ENCODE data around the gene IGHMBP2. TPM values are rescaled to one million over a fixed set of nuclear protein-coding genes. Genes with fewer than 3 reads are reported as not detected.
"Not testable (repeated sequence)": the region's sequence is repeated elsewhere in the genome, so short reads cannot be mapped to it uniquely, and the experiment has no call there.

The IGHMBP2 gene
- 27.2 and 27.4 TPM in 2 replicates for total RNA-seq

- intact Hi-C loops (cut with micrococcal nuclease), result loop anchor here (1.0 to 2.0 kb wide), 2 partner anchors 65 to 145 kb away; partner anchors contain the start of gene TPCN2
Observed at GRCh38 chr11:68903288-68904247, at the start of gene IGHMBP2, which contains the start of gene MRPL21. TSS of gene IGHMBP2 (plus strand) at chr11:68903891. CDS start at chr11:68903953, 62 bp downstream. TSS of gene MRPL21 (minus strand) at chr11:68903832. CDS start at chr11:68903810, 22 bp downstream.

GRCh38 chr11:68854273-68854958 is 49.3 kb upstream of the IGHMBP2 start:
- intact Hi-C loops (cut with micrococcal nuclease), result no loop called here

GRCh38 chr11:68855205-68855981 is 48.3 kb upstream of the IGHMBP2 start:
- intact Hi-C loops (cut with micrococcal nuclease), result no loop called here

- intact Hi-C loops (cut with micrococcal nuclease), result not testable (repeated sequence)
Observed at GRCh38 chr11:68856425-68857030, 47.2 kb upstream of the IGHMBP2 start.

GRCh38 chr11:68857037-68857586 is 46.6 kb upstream of the IGHMBP2 start:
- intact Hi-C loops (cut with micrococcal nuclease), result no loop called here

- intact Hi-C loops (cut with micrococcal nuclease), result no loop called here
Observed at GRCh38 chr11:68859123-68859522, 44.6 kb upstream of the IGHMBP2 start.

- intact Hi-C loops (cut with micrococcal nuclease), result no loop called here
Observed at GRCh38 chr11:68862421-68862820, 41.3 kb upstream of the IGHMBP2 start.

- intact Hi-C loops (cut with micrococcal nuclease), result no loop called here
Observed at GRCh38 chr11:68863553-68864265, 40.0 kb upstream of the IGHMBP2 start.

- intact Hi-C loops (cut with micrococcal nuclease), result no loop called here
Observed at GRCh38 chr11:68865241-68865640, 38.5 kb upstream of the IGHMBP2 start.

- intact Hi-C loops (cut with micrococcal nuclease), result no loop called here
Observed at GRCh38 chr11:68867066-68867465, 36.6 kb upstream of the IGHMBP2 start.

- intact Hi-C loops (cut with micrococcal nuclease), result no loop called here
Observed at GRCh38 chr11:68868221-68868835, 35.4 kb upstream of the IGHMBP2 start.

GRCh38 chr11:68870470-68870869 is 33.2 kb upstream of the IGHMBP2 start:
- intact Hi-C loops (cut with micrococcal nuclease), result no loop called here

GRCh38 chr11:68872216-68873003 is 31.3 kb upstream of the IGHMBP2 start:
- intact Hi-C loops (cut with micrococcal nuclease), result no loop called here

GRCh38 chr11:68878022-68878421 is 25.7 kb upstream of the IGHMBP2 start:
- intact Hi-C loops (cut with micrococcal nuclease), result no loop called here

GRCh38 chr11:68880851-68881250 is 22.8 kb upstream of the IGHMBP2 start:
- intact Hi-C loops (cut with micrococcal nuclease), result no loop called here

GRCh38 chr11:68881320-68881719 is 22.4 kb upstream of the IGHMBP2 start:
- intact Hi-C loops (cut with micrococcal nuclease), result no loop called here

- intact Hi-C loops (cut with micrococcal nuclease), result no loop called here
Observed at GRCh38 chr11:68882391-68882790, 21.3 kb upstream of the IGHMBP2 start.

- intact Hi-C loops (cut with micrococcal nuclease), result not testable (repeated sequence)
Observed at GRCh38 chr11:68884827-68885226, 18.9 kb upstream of the IGHMBP2 start.
